GM12864 (cell line): ENCODE data around the gene ALX3.
"Not testable (repeated sequence)": the region's sequence is repeated elsewhere in the genome, so short reads cannot be mapped to it uniquely, and the experiment has no call there.

ENCODE experiments used
- DNase-seq: peaks from one replicate; pipeline ENCODE4 v3.0.0-alpha.2; 2011; ENCODE audit warnings: low read depth
- H3K4me3 ChIP-seq: 2 replicates; pipeline ENCODE4 v1.5.1; 2011; ENCODE audit warnings: mild to moderate bottlenecking, low read depth, low read length, control low read depth
- TF ChIP-seq, protein P1 (sequence below): IDR thresholded peaks from 2 replicates; pipeline ENCODE4 v1.5.1; 2011; ENCODE audit warnings: low read depth, mild to moderate bottlenecking, moderate library complexity, low read length, control low read depth, inconsistent platforms; ENCODE audit errors: missing control alignments

ALX3 gene

DNA sequence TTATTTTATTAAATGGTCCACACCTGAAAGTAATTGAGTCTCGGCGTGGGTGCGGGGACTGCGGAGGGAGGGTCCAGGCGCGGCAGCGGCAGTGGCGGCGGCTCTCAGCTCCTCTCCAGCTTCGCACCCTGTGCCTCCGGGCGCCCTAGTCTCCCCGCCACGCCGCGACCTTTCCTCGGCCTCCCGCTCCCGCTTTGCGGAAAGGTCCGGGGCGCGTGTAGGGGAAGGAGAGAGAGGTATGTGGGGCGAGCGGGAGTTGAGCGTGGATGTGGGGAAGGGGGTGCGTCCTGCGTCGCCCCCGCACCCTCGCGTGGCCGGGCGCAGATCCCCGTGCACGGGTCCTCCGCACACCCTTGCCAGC is 13.4 kb upstream of the ALX3 start:
- no peak for DNase-seq

GRCh38 chr1:110083061-110083865 is 12.8 kb upstream of the ALX3 start:
- TF ChIP-seq, protein P1, sequence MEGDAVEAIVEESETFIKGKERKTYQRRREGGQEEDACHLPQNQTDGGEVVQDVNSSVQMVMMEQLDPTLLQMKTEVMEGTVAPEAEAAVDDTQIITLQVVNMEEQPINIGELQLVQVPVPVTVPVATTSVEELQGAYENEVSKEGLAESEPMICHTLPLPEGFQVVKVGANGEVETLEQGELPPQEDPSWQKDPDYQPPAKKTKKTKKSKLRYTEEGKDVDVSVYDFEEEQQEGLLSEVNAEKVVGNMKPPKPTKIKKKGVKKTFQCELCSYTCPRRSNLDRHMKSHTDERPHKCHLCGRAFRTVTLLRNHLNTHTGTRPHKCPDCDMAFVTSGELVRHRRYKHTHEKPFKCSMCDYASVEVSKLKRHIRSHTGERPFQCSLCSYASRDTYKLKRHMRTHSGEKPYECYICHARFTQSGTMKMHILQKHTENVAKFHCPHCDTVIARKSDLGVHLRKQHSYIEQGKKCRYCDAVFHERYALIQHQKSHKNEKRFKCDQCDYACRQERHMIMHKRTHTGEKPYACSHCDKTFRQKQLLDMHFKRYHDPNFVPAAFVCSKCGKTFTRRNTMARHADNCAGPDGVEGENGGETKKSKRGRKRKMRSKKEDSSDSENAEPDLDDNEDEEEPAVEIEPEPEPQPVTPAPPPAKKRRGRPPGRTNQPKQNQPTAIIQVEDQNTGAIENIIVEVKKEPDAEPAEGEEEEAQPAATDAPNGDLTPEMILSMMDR, result no peak
- no peak for DNase-seq
- peak overlapping the region; percentile 52 for H3K4me3 ChIP-seq

More for the DNA sequence above, 13.4 kb upstream of the ALX3 start:
- TF ChIP-seq, protein P1, result no peak
- peak overlapping the region; percentile 52 for H3K4me3 ChIP-seq

DNA sequence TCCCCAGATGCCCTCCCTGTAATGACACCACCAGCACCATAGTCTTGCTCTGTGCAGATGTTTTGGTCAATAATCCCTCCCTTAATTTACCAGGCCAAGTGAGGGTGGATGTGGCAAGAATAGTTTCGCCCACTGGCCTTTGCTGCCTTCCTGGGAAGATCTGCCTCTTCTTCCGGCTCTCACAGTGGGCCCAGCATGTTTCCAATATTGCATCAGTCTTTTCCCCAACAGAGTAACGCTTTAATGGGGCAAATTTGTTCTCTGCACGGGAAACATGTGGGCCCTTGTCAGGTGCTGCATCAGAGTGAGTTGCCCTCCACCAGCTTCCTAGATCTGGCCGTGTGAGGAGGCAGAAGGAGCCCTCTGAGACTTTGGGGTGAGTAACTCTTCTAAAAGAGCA is 12.0 kb upstream of the ALX3 start:
- no peak for DNase-seq
- no peak overlapping the region for H3K4me3 ChIP-seq
- TF ChIP-seq, protein P1, result no peak

DNA sequence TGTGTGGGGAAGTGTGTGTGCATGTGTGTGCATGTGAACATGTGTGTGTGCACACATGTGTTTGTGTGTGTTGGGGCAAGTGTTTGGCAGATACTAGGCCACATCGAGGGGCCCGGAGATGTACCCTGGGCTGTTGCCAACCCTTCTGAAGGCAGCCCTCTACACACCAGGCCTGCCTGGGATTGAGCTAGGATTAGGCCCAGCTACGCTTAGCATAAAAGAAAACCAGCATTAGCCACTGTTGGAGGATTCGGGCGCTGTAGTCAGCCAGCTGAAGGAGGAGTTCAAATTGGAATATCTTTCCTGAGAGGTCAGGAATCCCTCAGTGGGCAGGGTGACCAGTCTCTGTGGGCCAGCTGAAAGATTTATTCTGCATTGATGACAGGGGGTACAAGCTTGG is 10.6 kb upstream of the ALX3 start:
- H3K4me3 ChIP-seq, result no peak overlapping the region
- no peak for DNase-seq
- TF ChIP-seq, protein P1, result no peak

DNA sequence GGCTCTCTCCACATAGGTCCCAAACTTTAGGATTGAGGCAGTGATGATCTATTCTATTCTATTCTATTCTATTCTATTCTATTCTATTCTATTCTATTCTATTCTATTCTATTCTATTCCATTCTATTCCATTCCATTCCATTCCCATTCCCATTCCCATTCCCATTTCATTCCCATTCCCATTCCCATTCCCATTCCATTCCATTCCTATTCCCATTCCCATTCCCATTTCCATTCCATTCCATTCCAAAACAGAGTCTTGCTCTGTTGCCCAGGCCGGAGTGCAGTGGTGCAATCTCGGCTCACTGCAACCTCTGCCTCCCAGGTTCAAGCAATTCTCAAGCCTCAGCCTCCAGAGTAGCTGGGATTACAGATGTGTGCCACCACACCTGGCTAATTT is 9.5 kb upstream of the ALX3 start:
- DNase-seq, result not testable (repeated sequence)

DNA sequence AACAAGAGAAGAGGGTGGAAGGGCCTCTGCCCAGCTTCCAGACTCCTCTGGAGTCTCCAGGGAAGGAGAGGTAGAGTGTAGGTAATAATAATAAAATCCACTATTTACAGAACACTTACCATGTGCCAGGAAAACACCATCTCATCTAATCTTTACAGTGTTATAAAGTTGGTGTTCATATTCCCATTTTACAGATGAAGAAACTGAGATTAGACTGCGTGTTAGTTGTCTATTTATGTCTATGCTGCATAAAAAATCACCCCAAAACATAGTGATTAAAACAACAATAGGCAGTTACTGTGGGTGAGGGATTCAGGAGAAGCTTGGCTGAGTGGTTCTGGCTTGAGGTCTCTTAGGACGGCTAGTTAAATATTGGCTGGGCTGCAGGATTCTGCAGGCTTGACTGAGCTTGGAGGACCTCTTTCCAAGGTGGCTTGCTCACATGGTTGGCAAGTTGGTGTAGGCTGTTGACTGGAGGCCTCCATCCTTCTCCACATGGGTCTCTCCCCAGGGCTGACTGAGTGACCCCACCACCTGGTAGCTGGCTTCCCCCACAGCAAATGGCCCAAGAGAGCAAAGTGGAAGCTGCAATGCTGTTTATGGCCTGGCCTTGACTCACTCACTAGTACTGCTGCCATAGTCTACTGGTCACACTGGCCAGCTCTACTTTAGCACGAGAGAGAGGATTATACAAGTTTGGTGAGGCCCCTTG is 6.5 kb upstream of the ALX3 start:
- TF ChIP-seq, protein P1, result no peak
- DNase-seq, result no peak
- H3K4me3 ChIP-seq, result no peak overlapping the region

More for the DNA sequence above, 9.5 kb upstream of the ALX3 start:
- H3K4me3 ChIP-seq, result not testable (repeated sequence)

DNA sequence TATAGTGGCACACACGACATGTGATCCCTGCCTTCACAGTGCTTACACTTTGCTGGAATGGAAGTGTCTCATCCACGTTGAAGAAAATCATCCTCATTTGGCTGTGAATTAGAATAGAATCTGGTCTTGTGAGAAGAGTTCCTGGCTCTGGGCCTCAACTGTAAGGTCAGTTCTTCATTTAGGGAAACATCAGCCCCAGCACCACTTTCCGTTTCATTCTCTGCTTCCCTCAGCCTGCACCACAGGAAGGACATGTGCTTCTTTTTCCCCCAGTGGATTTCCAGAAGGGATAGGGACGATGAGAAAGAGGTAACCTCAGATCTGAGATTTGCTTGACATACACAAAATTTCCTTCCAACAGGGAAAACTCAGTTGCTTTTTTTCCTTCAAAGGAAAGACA is 3.7 kb upstream of the ALX3 start:
- H3K4me3 ChIP-seq, result no peak overlapping the region
- TF ChIP-seq, protein P1, result no peak
- DNase-seq, result no peak
